ENCODE measurements around the gene ZNF397.

Gene ZNF397

DNA sequence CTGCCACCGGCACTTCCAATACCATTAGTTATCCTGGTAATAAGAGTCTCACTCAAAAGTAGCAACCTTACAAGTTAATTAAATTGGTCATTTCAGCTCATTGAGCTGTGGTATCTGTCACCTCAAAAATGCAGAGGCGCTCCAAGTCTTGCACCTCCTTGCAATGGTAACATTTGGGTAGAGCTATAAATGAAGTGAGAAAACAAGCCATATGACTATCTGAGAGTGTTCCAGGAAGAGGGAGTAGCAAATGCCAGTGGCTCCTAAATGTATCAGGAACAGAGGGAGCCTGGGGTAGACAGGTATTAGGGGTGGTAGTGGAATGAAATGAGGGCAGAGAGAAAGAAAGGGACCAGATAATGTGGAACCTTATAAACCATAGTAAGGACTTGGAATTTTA is 55.2 kb downstream of the ZNF397 start:
- no peak overlapping the region for H3K27ac ChIP-seq
- no peak for TF ChIP-seq ZFX (IDR thresholded peaks at IDR 0.05)
- TF ChIP-seq, protein P1, sequence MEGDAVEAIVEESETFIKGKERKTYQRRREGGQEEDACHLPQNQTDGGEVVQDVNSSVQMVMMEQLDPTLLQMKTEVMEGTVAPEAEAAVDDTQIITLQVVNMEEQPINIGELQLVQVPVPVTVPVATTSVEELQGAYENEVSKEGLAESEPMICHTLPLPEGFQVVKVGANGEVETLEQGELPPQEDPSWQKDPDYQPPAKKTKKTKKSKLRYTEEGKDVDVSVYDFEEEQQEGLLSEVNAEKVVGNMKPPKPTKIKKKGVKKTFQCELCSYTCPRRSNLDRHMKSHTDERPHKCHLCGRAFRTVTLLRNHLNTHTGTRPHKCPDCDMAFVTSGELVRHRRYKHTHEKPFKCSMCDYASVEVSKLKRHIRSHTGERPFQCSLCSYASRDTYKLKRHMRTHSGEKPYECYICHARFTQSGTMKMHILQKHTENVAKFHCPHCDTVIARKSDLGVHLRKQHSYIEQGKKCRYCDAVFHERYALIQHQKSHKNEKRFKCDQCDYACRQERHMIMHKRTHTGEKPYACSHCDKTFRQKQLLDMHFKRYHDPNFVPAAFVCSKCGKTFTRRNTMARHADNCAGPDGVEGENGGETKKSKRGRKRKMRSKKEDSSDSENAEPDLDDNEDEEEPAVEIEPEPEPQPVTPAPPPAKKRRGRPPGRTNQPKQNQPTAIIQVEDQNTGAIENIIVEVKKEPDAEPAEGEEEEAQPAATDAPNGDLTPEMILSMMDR (conservative IDR thresholded peaks at IDR 0.05), result no peak

- no peak overlapping the region for H3K27ac ChIP-seq
- TF ChIP-seq, protein P1 (conservative IDR thresholded peaks at IDR 0.05), result no peak
- TF ChIP-seq ZFX (IDR thresholded peaks at IDR 0.05), result no peak
Measured at GRCh38 chr18:35303610-35304009, 62.8 kb downstream of the ZNF397 start.

GRCh38 chr18:35306588-35307250 is 65.9 kb downstream of the ZNF397 start:
- TF ChIP-seq ZFX (IDR thresholded peaks at IDR 0.05), result no peak
- TF ChIP-seq, protein P1 (conservative IDR thresholded peaks at IDR 0.05), result no peak
- H3K27ac ChIP-seq, result no peak overlapping the region

Measured in C4-2B (cell line).